Fibroblast of the aortic adventitia (primary cell): ENCODE measurements around the gene TBC1D32. TPM values are rescaled to one million over a fixed set of nuclear protein-coding genes. Genes with fewer than 3 reads are reported as not detected.
"Not testable (repeated sequence)": the region's sequence is repeated elsewhere in the genome, so short reads cannot be mapped to it uniquely, and the experiment has no call there.

ENCODE experiments used
- DNase-seq: peaks from one replicate; pipeline ENCODE4 v3.0.0-alpha.2; 2010; ENCODE audit warnings: low read depth
- H3K4me3 ChIP-seq: 2 replicates; pipeline ENCODE4 v1.5.1; 2011; ENCODE audit warnings: low read depth, mild to moderate bottlenecking, control low read depth, low read length, moderate library complexity
- total RNA-seq: library from RNA; depleted of rRNA; stranded (reverse); fragments of >200 nt; gene quantifications from 2 replicates; pipeline ENCODE4 v1.2.3, GENCODE V29; 2012; ENCODE audit warnings: low replicate concordance
- TF ChIP-seq, protein P1 (sequence below): IDR thresholded peaks from 2 replicates; pipeline ENCODE4 v1.5.1; 2011; ENCODE audit warnings: mild to moderate bottlenecking, low read length, control low read depth, inconsistent platforms; ENCODE audit not compliant: insufficient read depth

Gene TBC1D32
- total RNA-seq, 1 donor: 21.2 TPM

DNA sequence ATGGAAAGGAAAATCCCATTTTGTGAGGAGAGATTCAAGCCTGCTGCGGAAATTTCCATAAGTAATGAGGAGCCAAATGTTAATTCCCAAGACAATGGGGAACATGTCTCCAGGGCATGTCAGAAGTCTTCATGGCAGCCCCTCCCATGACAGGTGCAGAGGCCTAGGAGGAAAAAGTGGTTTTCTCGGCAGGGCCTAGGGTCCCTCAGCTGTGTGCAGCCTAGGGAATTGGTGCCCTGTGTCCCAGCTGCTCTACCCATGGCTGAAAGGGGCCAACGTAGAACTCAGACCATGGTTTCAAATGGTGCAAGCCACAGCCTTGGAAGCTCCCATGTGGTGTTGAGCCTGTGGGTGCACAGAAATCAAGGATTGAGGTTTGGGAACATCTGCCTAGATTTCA is 269.9 kb downstream of the TBC1D32 start:
- TF ChIP-seq, protein P1, sequence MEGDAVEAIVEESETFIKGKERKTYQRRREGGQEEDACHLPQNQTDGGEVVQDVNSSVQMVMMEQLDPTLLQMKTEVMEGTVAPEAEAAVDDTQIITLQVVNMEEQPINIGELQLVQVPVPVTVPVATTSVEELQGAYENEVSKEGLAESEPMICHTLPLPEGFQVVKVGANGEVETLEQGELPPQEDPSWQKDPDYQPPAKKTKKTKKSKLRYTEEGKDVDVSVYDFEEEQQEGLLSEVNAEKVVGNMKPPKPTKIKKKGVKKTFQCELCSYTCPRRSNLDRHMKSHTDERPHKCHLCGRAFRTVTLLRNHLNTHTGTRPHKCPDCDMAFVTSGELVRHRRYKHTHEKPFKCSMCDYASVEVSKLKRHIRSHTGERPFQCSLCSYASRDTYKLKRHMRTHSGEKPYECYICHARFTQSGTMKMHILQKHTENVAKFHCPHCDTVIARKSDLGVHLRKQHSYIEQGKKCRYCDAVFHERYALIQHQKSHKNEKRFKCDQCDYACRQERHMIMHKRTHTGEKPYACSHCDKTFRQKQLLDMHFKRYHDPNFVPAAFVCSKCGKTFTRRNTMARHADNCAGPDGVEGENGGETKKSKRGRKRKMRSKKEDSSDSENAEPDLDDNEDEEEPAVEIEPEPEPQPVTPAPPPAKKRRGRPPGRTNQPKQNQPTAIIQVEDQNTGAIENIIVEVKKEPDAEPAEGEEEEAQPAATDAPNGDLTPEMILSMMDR: no peak
- H3K4me3 ChIP-seq: no peak overlapping the region
- no peak for DNase-seq

DNA sequence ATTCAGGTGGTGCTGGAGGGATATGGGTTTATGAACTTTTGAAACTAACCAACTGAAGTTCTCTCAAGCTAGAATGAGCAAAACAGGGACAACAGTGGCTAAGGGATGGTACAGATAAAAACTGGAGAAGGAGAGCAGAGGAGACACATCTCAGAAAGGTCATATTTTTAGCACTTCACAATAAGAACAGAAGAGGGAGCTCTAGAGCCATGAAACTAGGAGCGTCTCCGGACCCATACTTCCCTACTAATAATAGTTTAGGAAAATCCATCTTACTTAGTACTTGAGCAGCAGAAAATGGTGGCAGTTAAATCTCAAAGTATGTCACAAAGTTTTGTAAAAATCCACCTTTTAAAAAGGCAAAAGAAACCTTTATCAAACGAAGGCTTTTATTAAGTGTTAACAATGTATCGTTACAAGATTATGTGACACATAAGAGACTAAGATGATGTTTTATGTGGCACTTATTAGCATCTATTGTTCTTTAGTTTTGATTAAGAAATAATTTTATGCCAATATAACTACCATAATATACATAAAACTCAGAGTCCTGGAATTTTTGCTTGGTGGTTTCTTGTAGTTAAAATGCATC is 278.6 kb downstream of the TBC1D32 start:
- no peak overlapping the region for H3K4me3 ChIP-seq
- TF ChIP-seq, protein P1: peak; percentile 72
- peak; percentile 69 for DNase-seq

DNA sequence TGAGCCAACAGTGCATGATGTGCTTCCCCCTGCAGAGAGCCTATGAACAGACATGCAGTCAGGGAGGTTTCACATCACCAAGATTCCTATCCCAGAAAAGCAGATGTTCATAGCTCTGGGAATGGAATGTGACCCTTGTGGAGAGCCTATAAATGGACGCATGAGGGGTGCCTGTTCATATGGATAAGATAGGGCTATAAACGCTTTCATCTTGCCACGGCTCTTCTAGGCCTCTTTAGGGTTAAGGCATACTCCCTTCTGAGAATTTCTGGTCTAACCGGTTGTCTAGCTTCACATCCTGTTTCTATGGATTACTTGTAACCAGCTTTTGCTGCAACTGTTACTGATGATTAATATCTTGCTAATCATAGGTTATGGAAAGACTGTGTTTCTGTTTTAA is 285.7 kb downstream of the TBC1D32 start:
- not testable (repeated sequence) for DNase-seq

DNA sequence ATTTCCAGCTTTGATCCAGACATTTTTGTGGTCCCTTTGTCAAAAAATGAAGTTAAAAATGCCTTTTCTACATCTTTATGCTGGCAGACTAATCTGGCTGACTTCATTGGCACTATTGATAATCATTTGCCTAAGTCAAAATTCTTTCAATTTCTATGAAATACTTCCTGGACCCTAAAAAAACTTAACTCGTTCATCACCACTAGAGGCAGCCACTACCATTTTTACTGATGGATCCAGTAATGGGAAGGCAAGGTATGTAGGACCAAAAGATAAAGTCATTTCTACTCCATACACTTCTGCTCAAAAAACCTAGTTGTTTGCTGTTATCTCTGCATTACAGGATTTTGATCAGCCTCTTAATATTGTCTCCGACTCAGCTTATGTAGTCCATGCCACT is 289.4 kb downstream of the TBC1D32 start:
- H3K4me3 ChIP-seq, DNase-seq: not testable (repeated sequence)

More for the DNA sequence above, 285.7 kb downstream of the TBC1D32 start:
- H3K4me3 ChIP-seq: not testable (repeated sequence)

DNA sequence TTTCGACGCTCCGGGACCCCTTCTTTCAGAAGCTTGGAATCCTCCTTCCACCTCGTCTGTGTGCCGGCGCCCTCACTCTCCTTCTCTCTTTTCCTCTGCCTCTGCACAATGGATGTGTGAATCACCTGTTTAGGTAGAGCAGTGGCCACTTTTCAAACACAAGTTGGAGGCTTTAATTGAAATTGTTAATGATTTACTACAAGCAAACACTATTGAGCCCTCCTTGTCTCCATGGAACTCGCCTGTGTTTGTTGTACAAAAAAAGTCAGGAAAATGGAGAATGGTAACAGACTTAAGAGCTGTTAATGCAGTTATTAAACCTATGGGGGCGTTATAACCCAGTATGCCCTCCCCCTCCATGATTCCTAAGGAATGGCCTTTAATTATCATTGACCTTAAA is 290.6 kb downstream of the TBC1D32 start:
- not testable (repeated sequence) for DNase-seq, H3K4me3 ChIP-seq

DNA sequence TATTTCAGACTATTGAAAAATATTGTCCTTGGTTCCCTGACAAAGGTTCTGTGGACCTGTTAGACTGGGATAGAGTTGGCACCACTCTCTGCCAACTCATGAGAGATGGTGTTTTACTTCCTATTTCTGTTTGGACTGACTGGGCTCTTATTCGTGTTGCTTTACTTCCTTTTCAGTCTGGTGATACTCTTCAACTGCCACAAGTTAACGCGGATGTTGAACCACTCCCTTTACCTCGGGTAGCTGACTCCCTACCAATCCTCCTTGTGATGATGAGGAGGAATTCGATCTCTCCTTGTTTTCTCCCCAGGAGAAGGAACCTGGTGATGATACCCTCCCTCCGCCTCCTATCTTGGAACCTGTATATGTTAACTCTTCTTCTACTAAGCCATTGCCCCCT is 291.1 kb downstream of the TBC1D32 start:
- not testable (repeated sequence) for DNase-seq, H3K4me3 ChIP-seq

DNA sequence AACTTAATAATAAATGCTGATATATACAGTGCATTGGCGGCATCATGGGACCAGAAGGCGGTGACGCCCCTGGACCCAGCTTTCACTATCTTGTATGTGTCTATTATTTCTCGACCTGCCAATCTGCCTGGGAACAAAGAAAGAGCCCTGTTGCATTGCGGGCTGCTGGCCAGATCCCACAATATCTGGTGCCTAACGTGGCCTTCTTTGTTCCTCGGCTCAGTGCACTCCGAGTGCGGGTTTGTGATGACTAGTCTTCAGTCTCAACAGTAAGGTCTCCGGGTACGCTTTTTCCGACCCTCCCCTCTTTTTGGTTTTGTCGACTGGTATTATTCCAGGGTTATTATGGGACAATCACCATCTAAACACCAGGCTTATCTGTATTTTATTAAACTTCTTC is 291.5 kb downstream of the TBC1D32 start:
- H3K4me3 ChIP-seq: no peak overlapping the region
- DNase-seq: no peak
- TF ChIP-seq, protein P1: no peak

DNA sequence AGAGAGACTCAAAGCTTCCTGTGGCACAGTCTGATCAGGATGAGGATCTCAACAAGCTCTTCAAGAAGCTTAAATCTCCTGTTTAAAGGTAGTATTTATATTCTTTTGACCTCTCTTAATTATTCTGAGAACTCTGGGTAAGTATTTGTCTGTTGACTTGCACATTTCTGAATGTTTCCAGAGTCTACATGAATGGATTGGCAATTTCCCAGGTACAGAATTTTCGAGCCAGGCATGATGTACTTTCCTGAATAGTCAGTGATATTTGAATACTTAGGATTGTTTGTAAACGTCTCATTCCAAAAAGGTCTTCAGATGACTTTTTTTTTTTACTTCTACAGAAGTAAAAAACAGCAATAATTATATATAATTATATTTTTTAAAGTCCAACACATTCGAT is 293.4 kb downstream of the TBC1D32 start:
- TF ChIP-seq, protein P1: no peak
- no peak overlapping the region for H3K4me3 ChIP-seq
- no peak for DNase-seq

DNA sequence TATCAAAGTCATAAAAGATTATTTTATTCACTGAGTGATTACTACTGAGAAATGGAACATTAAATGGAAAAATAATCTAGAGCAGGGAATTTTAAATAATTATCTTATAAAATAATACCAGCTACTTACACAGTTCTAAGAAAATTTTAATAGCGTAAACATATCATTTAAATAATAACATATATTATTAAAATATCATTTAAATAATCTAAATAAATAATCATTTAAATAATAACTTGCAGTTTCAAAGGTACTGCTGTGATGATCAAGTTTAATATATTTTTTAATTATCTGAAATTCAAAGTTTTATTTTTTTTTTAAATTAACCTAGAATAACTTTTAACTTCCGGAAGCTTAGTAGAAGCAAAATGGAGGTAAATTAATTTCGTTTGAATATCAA is 301.2 kb downstream of the TBC1D32 start:
- TF ChIP-seq, protein P1: no peak
- no peak for DNase-seq
- no peak overlapping the region for H3K4me3 ChIP-seq
